Thyroid gland (tissue), 4 donors: Measurements from ENCODE around the gene PSMB8. TPM values are rescaled to one million over a fixed set of nuclear protein-coding genes. Genes with fewer than 3 reads are reported as not detected.

ENCODE experiments used
- DNase-seq, 2 donors: peaks; one replicate each; pipeline ENCODE4 v3.0.0-alpha.2; 2019
- H3K27ac ChIP-seq, 3 donors: fragments of 200-600 bp; sonication (generic); 1 replicate in 2 of 3; 2 replicates in 1 of 3; pipeline ENCODE4 v1.5.1; 2016 to 2019; ENCODE audit warnings: mild to moderate bottlenecking in 1 of 3, moderate library complexity in 1 of 3
- H3K27me3 ChIP-seq: fragments of 200-600 bp; sonication (generic); one replicate; pipeline ENCODE4 v1.5.1; 2019
- H3K36me3 ChIP-seq, 2 donors: fragments of 200-600 bp; sonication (generic); one replicate each; pipeline ENCODE4 v1.5.1; 2016 to 2019
- H3K4me1 ChIP-seq, 2 donors: fragments of 200-600 bp; sonication (generic); one replicate each; pipeline ENCODE4 v1.5.1; 2017 to 2019
- H3K4me3 ChIP-seq, 3 donors: fragments of 200-600 bp; sonication (generic); replicated peaks in 1 of 3; 1 replicate in 2 of 3; 2 replicates in 1 of 3; pipeline ENCODE4 v1.5.1; 2016; ENCODE audit warnings: mild to moderate bottlenecking in 1 of 3
- H3K9me3 ChIP-seq: fragments of 200-600 bp; sonication (generic); one replicate; pipeline ENCODE4 v1.5.1; 2017
- POLR2A ChIP-seq, 2 donors: fragments of 450-650 bp; IDR thresholded peaks; one replicate each; pipeline ENCODE4 v1.6.1; 2017; ENCODE audit warnings: antibody characterized with exemption in 2 of 2, mild to moderate bottlenecking in 2 of 2, moderate library complexity in 1 of 2
- WGBS, 2 donors: methylation state at CpG; one replicate each; pipeline ENCODE4 v1.1.5; 2017; 5-methylcytosine and 5-hydroxymethylcytosine counted together
- intact Hi-C: fragments of 100-400 bp; cut with DNase I; formaldehyde crosslinking; loops from one replicate; pipeline ENCODE4 v1.15.1; 2023
- total RNA-seq, 4 donors: library from RNA; depleted of rRNA; stranded (reverse); fragments of >200 nt; gene quantifications; one replicate each; pipeline ENCODE4 v1.2.3, GENCODE V29; 2016
- TF ChIP-seq, protein P1 (sequence below), 6 experiments: fragments of 200-600 bp in 3 of 6; fragments of 450-650 bp in 3 of 6; sonication (generic) in 3 of 6; IDR thresholded peaks; one replicate each; pipeline ENCODE4 v1.5.1; 2016 to 2019; ENCODE audit warnings: antibody characterized with exemption in 6 of 6, mild to moderate bottlenecking in 2 of 6, inconsistent platforms in 1 of 6, moderate library complexity in 1 of 6

The PSMB8 gene
- 10 to 100 TPM; 27.1 to 46.1 (median 36.3) TPM for total RNA-seq

DNA sequence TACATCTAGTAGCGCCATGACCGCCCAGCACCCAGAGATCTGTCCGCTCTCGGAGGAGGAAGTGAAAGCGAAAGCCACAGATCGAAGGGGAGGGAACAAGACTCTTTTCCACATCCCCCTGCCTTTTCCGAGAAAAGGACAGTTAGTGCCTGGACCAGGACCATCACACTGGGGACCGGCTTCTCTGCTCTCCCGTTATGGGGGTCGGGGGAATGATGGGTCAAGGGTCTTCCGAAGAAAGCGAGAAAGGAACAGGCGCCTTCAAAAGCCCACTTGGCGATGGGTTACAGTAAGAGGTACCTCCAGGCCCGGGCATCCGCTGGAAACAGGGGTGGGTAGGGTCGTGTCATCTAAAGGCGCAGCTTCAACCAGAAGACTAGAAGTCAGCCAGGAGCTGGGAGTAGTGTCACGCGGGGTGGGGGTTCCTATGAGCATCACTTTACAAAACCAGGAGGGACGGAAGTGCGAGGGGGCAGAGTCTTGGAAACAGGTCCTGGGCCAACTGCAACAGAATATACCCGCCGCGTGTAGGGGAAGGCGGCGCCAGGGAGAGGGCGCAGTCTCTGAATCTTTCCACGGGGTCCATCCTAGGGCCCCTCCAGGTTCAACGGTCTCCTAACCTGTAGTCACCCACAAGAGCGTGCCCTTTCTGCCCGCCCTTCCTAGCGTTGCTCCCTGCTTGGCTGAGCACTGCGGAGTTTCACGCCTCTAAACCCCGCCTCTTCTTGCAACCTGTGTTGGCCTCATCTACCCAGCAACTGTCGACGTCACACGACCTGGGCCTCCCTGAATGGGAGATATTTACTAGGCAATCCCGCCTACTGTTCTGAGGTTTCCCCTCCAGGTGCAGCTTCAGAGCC lies at the start of gene PSMB8:
TSS of gene PSMB8 (minus strand) at position 69 of the 860 bp plus-strand sequence. CDS start at position 18, 51 bp downstream.
- DNase-seq = peak; percentile 98
- Histone ChIP-seq H3K4me3 (peak within 1 kb of the TSS; percentile 25 to 82 (median 56)), H3K4me1 (peaks cover 3 to 16% of the 10 kb centered on the region in 2 donors), H3K36me3 (peaks cover 14 to 18% of the 10 kb centered on the region in 2 donors), H3K9me3 (no peaks in the 10 kb centered on the region), H3K27ac (peak within 1 kb of the TSS; percentile 78 to 98 (median 89)), H3K27me3 (no peaks in the 10 kb centered on the region)
- 0% methylated on average over 32 to 34 of the region's 40 CpGs for WGBS, 2 donors
- TF ChIP-seq POLR2A (IDR thresholded peaks at IDR 0.05) = peak in 1 of 2 donors; percentile 81
- TF ChIP-seq, protein P1, sequence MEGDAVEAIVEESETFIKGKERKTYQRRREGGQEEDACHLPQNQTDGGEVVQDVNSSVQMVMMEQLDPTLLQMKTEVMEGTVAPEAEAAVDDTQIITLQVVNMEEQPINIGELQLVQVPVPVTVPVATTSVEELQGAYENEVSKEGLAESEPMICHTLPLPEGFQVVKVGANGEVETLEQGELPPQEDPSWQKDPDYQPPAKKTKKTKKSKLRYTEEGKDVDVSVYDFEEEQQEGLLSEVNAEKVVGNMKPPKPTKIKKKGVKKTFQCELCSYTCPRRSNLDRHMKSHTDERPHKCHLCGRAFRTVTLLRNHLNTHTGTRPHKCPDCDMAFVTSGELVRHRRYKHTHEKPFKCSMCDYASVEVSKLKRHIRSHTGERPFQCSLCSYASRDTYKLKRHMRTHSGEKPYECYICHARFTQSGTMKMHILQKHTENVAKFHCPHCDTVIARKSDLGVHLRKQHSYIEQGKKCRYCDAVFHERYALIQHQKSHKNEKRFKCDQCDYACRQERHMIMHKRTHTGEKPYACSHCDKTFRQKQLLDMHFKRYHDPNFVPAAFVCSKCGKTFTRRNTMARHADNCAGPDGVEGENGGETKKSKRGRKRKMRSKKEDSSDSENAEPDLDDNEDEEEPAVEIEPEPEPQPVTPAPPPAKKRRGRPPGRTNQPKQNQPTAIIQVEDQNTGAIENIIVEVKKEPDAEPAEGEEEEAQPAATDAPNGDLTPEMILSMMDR (IDR thresholded peaks at IDR 0.05) = peak in 4 of 6 experiments; percentile 31 to 35 (median 34)
- intact Hi-C loops = no loop called here

DNA sequence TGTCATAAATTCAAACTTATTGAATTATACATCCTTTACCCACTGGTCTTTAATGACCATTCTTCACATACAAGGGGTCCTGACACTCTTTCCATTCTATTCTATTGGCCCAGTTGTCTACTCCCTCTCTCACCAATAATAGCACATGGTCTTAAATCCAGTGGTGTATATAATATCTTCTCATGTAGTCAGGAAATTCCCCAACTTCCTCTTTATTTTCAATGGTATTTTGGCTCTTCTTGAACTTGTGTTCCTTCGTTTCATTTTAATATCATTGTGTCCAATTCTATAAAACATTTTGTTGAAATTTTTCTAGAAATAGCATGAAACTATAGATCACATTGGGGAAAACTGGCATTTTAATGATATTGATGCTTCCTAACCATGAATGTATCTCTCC lies 47.0 kb upstream of the PSMB8 start:
- DNase-seq = no peak
- Histone ChIP-seq H3K27ac (no peak overlapping the region), H3K27me3 (no peaks in the 10 kb centered on the region), H3K4me1 (peaks cover 15 to 22% of the 10 kb centered on the region in 2 donors), H3K4me3 (no peak overlapping the region), H3K36me3 (no peaks in the 10 kb centered on the region), H3K9me3 (no peaks in the 10 kb centered on the region)
- WGBS, 2 donors = 59 to 62% methylated on average over 1 of the region's 1 CpG
- intact Hi-C loops = no loop called here
- TF ChIP-seq, protein P1 (IDR thresholded peaks at IDR 0.05) = no peak
- TF ChIP-seq POLR2A (IDR thresholded peaks at IDR 0.05) = no peak

DNA sequence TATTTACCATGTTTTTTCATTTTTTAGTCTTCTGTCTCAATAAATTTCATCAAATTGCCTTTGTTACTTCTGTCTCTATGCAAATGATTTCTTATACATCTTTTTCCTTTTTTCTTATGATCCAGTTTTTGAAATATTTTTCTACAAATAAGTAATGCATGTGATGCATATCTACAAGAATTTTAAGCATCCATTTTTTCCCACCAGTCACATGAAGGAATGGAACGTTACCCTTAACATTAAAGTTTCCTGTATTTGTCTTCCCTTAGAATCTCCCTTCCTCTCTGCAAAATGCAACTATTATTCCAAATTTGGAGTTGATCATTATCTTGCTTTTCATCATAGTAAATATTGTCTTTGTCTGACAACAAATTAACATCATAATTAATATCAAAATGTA lies 45.7 kb upstream of the PSMB8 start:
- intact Hi-C loops = loop anchor here (5.0 kb wide), 1 partner anchor 98 kb away; no protein-coding TSS in a partner anchor
- WGBS, 2 donors = 39 to 47% methylated on average over 1 of the region's 1 CpG
- DNase-seq = no peak

DNA sequence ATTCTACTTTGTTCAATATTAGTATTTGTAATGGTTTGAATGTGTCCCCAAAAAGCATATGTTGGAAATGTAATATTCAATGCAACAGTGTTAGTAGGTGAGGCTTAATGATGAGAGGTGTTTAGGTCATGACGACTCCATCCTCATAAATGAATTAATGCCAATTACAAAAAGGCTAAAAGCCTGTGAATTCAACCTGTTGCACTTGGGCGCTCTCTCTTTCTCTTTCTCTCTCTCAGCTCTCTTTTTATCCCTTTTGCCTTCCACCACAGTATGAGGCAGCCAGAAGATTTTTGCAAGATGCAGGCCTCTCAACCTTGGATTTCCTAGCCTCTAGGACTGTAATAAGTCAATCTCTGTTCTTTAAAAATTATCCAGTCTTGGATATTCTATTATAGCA lies 44.7 kb upstream of the PSMB8 start:
- intact Hi-C loops = loop anchor here (5.0 kb wide), 1 partner anchor 99 kb away; no protein-coding TSS in a partner anchor
- H3K4me1 ChIP-seq = peaks cover 4 to 13% of the 10 kb centered on the region in 2 donors
- H3K27ac ChIP-seq = no peak overlapping the region
- TF ChIP-seq, protein P1 (IDR thresholded peaks at IDR 0.05) = no peak
- TF ChIP-seq POLR2A (IDR thresholded peaks at IDR 0.05) = no peak
- DNase-seq = no peak
- 83 to 87% methylated on average over 2 of the region's 2 CpGs for WGBS, 2 donors
- no peaks in the 10 kb centered on the region for H3K36me3 ChIP-seq
- no peaks in the 10 kb centered on the region for H3K27me3 ChIP-seq
- no peaks in the 10 kb centered on the region for H3K9me3 ChIP-seq
- no peak overlapping the region for H3K4me3 ChIP-seq

More for the DNA sequence above, 45.7 kb upstream of the PSMB8 start:
- Histone ChIP-seq H3K27me3 (no peaks in the 10 kb centered on the region), H3K27ac (no peak overlapping the region), H3K4me1 (peaks cover 7 to 13% of the 10 kb centered on the region in 2 donors), H3K36me3 (no peaks in the 10 kb centered on the region), H3K9me3 (no peaks in the 10 kb centered on the region), H3K4me3 (no peak overlapping the region)
- TF ChIP-seq POLR2A (IDR thresholded peaks at IDR 0.05) = no peak
- TF ChIP-seq, protein P1 (IDR thresholded peaks at IDR 0.05) = no peak

DNA sequence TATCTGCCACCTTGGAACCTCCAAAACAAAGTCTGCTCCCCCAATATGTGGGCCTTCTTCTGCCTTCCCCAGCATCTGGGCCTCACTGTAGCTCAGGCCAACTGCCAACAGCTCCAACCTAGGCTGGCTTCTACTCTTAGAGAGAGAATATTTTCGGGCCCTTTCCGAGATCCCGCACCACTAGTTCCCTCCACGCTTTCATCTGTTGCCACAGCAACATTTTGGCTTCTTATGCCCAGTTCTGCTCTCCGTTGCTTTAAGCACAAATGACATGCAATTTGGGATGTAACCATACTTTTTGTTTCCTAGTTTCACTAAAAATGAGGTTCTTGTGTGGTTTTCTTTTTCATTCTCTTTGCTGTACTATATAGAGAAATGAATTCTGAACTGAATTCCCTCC lies 43.8 kb upstream of the PSMB8 start:
- intact Hi-C loops = loop anchor here (5.0 kb wide), 1 partner anchor 100 kb away; no protein-coding TSS in a partner anchor
- TF ChIP-seq, protein P1 (IDR thresholded peaks at IDR 0.05) = no peak
- TF ChIP-seq POLR2A (IDR thresholded peaks at IDR 0.05) = no peak
- DNase-seq = no peak
- H3K27ac ChIP-seq = no peak overlapping the region
- peaks cover 0 to 9% of the 10 kb centered on the region in 2 donors for H3K4me1 ChIP-seq
- H3K4me3 ChIP-seq = no peak overlapping the region
- H3K27me3 ChIP-seq = no peaks in the 10 kb centered on the region
- no peaks in the 10 kb centered on the region for H3K36me3 ChIP-seq
- no peaks in the 10 kb centered on the region for H3K9me3 ChIP-seq
- WGBS, 2 donors = 76 to 83% methylated on average over 5 of the region's 5 CpGs
